ENCODE results near the gene PIAS1. TPM values are rescaled to one million over a fixed set of nuclear protein-coding genes. Genes with fewer than 3 reads are reported as not detected.

The PIAS1 gene
- total and polyA plus RNA-seq, 9 of the 15 experiments (the other 6 are each of a cell fraction or from before 2014, with no cell fraction given), result 18.0 to 59.1 (median 28.5) TPM

DNA sequence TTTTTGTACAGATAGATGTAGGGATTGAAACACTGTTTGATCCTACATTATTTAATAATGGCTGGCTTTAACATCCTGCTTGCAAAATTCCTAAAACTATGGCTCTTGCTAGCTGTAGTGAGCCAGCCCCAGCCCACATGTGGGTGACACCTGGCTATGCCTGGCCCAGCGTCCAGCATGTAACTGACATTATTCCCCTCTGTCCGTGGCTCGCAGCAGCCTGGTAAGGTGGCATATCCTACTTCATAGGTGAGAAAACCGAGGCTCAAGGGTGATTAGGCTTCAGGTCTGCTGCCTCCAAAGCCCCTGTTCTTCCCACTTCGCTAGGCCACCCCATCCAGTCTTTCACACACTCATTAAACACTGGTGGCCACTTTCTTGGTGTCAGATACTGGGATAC, 149.4 kb downstream of the PIAS1 start:
- peaks cover 31% of the 10 kb centered on the region for H3K79me2 ChIP-seq (ENCODE audit: control insufficient read depth, insufficient read depth, low read length)
- H3K4me3 ChIP-seq, result no peak overlapping the region
- BruUV-seq (replicated peaks), result no TSS peak
- H3K27ac ChIP-seq (ENCODE audit: extremely low read depth, low read depth, low read length), result no peak overlapping the region
- FAIRE-seq (no peak), DNase-seq (ENCODE audit: extremely low read depth in 1 of 4, low spot score in 3 of 4) (no peak), ATAC-seq (no peak)
- H3K9me1 ChIP-seq (ENCODE audit: control insufficient read depth, insufficient read depth, low read length), result no peaks in the 10 kb centered on the region
- POLR2A ChIA-PET, result no interaction called here
- TF ChIP-seq, protein P1, sequence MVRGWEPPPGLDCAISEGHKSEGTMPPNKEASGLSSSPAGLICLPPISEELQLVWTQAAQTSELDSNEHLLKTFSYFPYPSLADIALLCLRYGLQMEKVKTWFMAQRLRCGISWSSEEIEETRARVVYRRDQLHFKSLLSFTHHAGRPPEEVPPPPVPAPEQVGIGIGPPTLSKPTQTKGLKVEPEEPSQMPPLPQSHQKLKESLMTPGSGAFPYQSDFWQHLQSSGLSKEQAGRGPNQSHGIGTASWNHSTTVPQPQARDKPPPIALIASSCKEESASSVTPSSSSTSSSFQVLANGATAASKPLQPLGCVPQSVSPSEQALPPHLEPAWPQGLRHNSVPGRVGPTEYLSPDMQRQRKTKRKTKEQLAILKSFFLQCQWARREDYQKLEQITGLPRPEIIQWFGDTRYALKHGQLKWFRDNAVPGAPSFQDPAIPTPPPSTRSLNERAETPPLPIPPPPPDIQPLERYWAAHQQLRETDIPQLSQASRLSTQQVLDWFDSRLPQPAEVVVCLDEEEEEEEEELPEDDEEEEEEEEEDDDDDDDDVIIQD (CRISPR knock-in tag; IDR thresholded peaks at IDR 0.05), result no peak
- TF ChIP-seq ELF1 (tag; IDR thresholded peaks at IDR 0.05), result no peak
- TF ChIP-seq, protein P2, sequence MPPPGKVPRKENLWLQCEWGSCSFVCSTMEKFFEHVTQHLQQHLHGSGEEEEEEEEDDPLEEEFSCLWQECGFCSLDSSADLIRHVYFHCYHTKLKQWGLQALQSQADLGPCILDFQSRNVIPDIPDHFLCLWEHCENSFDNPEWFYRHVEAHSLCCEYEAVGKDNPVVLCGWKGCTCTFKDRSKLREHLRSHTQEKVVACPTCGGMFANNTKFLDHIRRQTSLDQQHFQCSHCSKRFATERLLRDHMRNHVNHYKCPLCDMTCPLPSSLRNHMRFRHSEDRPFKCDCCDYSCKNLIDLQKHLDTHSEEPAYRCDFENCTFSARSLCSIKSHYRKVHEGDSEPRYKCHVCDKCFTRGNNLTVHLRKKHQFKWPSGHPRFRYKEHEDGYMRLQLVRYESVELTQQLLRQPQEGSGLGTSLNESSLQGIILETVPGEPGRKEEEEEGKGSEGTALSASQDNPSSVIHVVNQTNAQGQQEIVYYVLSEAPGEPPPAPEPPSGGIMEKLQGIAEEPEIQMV (tag; conservative IDR thresholded peaks at IDR 0.05; ENCODE audit: low read depth), result no peak
- TF ChIP-seq DNMT1 (IDR thresholded peaks at IDR 0.05), result no peak
- TF ChIP-seq JUNB (CRISPR knock-in tag; conservative IDR thresholded peaks at IDR 0.05), result no peak
- no peak for TF ChIP-seq NR2F6 (CRISPR knock-in tag; IDR thresholded peaks at IDR 0.05)
- TF ChIP-seq ZNF197 (CRISPR knock-in tag; IDR thresholded peaks at IDR 0.05; ENCODE audit: low read depth), result no peak
- no peak for TF ChIP-seq HIVEP1 (CRISPR knock-in tag; IDR thresholded peaks at IDR 0.05)
- no peak for TF ChIP-seq PHB2 (IDR thresholded peaks at IDR 0.05; ENCODE audit: low read depth)
- H3K27me3 ChIP-seq (ENCODE audit: control insufficient read depth in 2 of 2, insufficient read depth in 2 of 2, low read length in 2 of 2), result no peaks in the 10 kb centered on the region
- peaks cover 14 to 39% of the 10 kb centered on the region in 2 experiments for H3K4me1 ChIP-seq (replicated peaks in 1 of 2; ENCODE audit: control insufficient read depth in 2 of 2, insufficient read depth in 2 of 2, low read length in 2 of 2)
- H3K4me2 ChIP-seq (ENCODE audit: insufficient read depth, low read length), result no peak overlapping the region
- 0 out of 2 replicates have a peak, but pooled peaks cover 7% of the 10 kb centered on the region for H4K20me1 ChIP-seq (replicated peaks; ENCODE audit: control insufficient read depth, insufficient read depth, low read length)
- CTCF ChIA-PET (ENCODE audit: low intra/inter-chr PET ratio), result no interaction called here
- in situ Hi-C loops (cut with MboI), result no loop called here
- WGBS (ENCODE audit: insufficient coverage, low coverage, missing lambda C conversion rate), result 93% methylated on average over 5 of the region's 5 CpGs
- H3K36me3 ChIP-seq (ENCODE audit: control insufficient read depth, insufficient read depth, low read length), result peaks cover 40% of the 10 kb centered on the region; the same call in 1 of the 3 replicates
- no peaks in the 10 kb centered on the region for H3K9me3 ChIP-seq (replicated peaks; ENCODE audit: control insufficient read depth, insufficient read depth, low read depth, low read length)
- no peak overlapping the region for H2AFZ ChIP-seq (ENCODE audit: low read depth, low read length)
- intact Hi-C loops (cut with micrococcal nuclease), result no loop called here
- H3K9ac ChIP-seq (ENCODE audit: insufficient read depth in 1 of 2, low read depth in 2 of 2, low read length in 2 of 2), result peak overlapping the region in 1 of 2 experiments; percentile 79; a peak in 1 of 4 replicates

Data from K562 (cell line).